Vagina (tissue), 2 donors: ENCODE data around the gene P2RY12. TPM values are rescaled to one million over a fixed set of nuclear protein-coding genes. Genes with fewer than 3 reads are reported as not detected.

Experiments used
- DNase-seq, 2 donors: peaks; one replicate each; pipeline ENCODE4 v3.0.0-alpha.2; 2017; ENCODE audit errors: extremely low spot score in 2 of 2
- H3K27ac ChIP-seq: fragments of 200-600 bp; sonication (generic); one replicate; pipeline ENCODE4 v1.5.1; 2019
- H3K27me3 ChIP-seq: fragments of 200-600 bp; sonication (generic); one replicate; pipeline ENCODE4 v1.5.1; 2019
- H3K36me3 ChIP-seq, 2 donors: fragments of 200-600 bp; sonication (generic); one replicate each; pipeline ENCODE4 v1.5.1; 2017 to 2019
- H3K4me1 ChIP-seq: fragments of 200-600 bp; sonication (generic); one replicate; pipeline ENCODE4 v1.5.1; 2019
- H3K4me3 ChIP-seq, 2 donors: fragments of 200-600 bp; sonication (generic); 1 replicate in 1 of 2; 2 replicates in 1 of 2; pipeline ENCODE4 v1.5.1; 2016 to 2019
- H3K9me3 ChIP-seq: fragments of 200-600 bp; sonication (generic); one replicate; pipeline ENCODE4 v1.5.1; 2019
- CTCF ChIP-seq, 3 experiments: fragments of 450-650 bp in 2 of 3; fragments of 200-600 bp in 1 of 3; sonication (generic) in 1 of 3; IDR thresholded peaks; one replicate each; pipeline ENCODE4 v1.5.1; 2017 to 2019; ENCODE audit warnings: antibody characterized with exemption in 3 of 3, mild to moderate bottlenecking in 2 of 3, moderate library complexity in 2 of 3
- POLR2A ChIP-seq, 2 donors: fragments of 450-650 bp; IDR thresholded peaks; one replicate each; pipeline ENCODE4 v1.6.1; 2017; ENCODE audit warnings: antibody characterized with exemption in 2 of 2, mild to moderate bottlenecking in 2 of 2, moderate library complexity in 2 of 2
- POLR2AphosphoS5 ChIP-seq, 2 donors: sonication (generic); formaldehyde crosslinking; IDR thresholded peaks; one replicate each; pipeline ENCODE4 v1.9.0; 2017; ENCODE audit warnings: antibody characterized with exemption in 2 of 2, mild to moderate bottlenecking in 2 of 2, low read depth in 1 of 2; ENCODE audit not compliant: insufficient read depth in 1 of 2
- intact Hi-C: fragments of 100-400 bp; cut with DNase I; formaldehyde crosslinking; loops from one replicate; pipeline ENCODE4 v1.15.1; 2023
- total RNA-seq: library from RNA; depleted of rRNA; stranded (reverse); fragments of >200 nt; gene quantifications from one replicate; pipeline ENCODE4 v1.2.3, GENCODE V29; 2016

P2RY12 gene
- total RNA-seq, 1 donor from 2014 or later, result 1.2 TPM

DNA sequence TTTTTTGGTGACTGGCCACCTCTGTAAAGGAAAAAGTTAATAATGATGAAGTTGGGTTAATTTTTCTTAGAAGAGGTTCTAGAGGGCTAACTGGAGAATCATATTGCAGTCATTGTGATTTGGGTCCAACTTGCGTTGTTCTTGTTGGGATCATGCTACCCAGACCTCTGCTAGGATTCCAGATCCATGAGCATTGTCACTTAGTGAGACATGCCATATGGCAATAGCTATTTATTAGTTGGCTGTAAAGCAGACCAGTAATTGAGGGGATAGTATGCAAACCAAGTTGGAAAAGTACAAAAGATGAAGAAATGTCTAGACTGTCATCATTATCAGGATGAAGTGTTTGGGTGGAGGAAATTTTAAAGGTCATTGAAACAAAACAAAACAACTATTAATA lies 30.7 kb upstream of the P2RY12 start:
- H3K27me3 ChIP-seq, result no peaks in the 10 kb centered on the region
- H3K36me3 ChIP-seq, result no peaks in the 10 kb centered on the region
- no peaks in the 10 kb centered on the region for H3K4me1 ChIP-seq
- H3K9me3 ChIP-seq, result no peaks in the 10 kb centered on the region
- intact Hi-C loops, result no loop called here
- H3K4me3 ChIP-seq, result no peak overlapping the region
- TF ChIP-seq POLR2A (IDR thresholded peaks at IDR 0.05) (no peak), POLR2AphosphoS5 (IDR thresholded peaks at IDR 0.05; ENCODE audit: insufficient read depth in 1 of 2, low read depth in 1 of 2) (no peak), CTCF (IDR thresholded peaks at IDR 0.05) (no peak)
- H3K27ac ChIP-seq, result no peak overlapping the region
- no peak for DNase-seq

DNA sequence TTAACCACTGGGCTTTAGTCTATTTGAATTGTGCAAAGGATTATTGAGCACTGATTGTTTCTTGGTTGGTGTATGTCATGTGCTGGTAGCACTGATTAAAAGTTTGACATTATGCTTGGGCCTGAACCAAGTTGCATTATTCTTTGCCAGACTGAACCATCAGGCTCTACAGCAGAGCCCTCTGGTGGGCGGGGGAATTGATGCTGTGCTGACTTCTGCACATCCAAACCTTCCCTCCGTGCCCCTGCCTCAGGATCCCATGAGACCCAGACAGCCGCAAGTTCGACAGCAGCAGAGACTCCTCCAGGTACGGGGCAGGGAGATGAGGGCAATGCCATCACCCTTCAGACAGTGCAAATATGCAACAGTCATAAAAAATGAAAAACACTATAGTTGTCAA lies 28.4 kb upstream of the P2RY12 start:
- no peak for TF ChIP-seq POLR2AphosphoS5 (IDR thresholded peaks at IDR 0.05; ENCODE audit: insufficient read depth in 1 of 2, low read depth in 1 of 2)
- TF ChIP-seq CTCF (IDR thresholded peaks at IDR 0.05), result no peak
- no peak for TF ChIP-seq POLR2A (IDR thresholded peaks at IDR 0.05)
- Histone ChIP-seq H3K27me3 (no peaks in the 10 kb centered on the region), H3K4me1 (no peaks in the 10 kb centered on the region), H3K36me3 (no peaks in the 10 kb centered on the region), H3K27ac (no peak overlapping the region), H3K4me3 (no peak overlapping the region), H3K9me3 (no peaks in the 10 kb centered on the region)
- intact Hi-C loops, result no loop called here
- no peak for DNase-seq

- H3K36me3 ChIP-seq, result no peaks in the 10 kb centered on the region
- no peak overlapping the region for H3K4me3 ChIP-seq
- H3K27me3 ChIP-seq, result no peaks in the 10 kb centered on the region
- H3K27ac ChIP-seq, result no peak overlapping the region
- intact Hi-C loops, result no loop called here
- no peaks in the 10 kb centered on the region for H3K9me3 ChIP-seq
- no peak for DNase-seq
- no peak for TF ChIP-seq CTCF (IDR thresholded peaks at IDR 0.05)
- TF ChIP-seq POLR2A (IDR thresholded peaks at IDR 0.05), result no peak
- TF ChIP-seq POLR2AphosphoS5 (IDR thresholded peaks at IDR 0.05; ENCODE audit: insufficient read depth in 1 of 2, low read depth in 1 of 2), result no peak
- no peaks in the 10 kb centered on the region for H3K4me1 ChIP-seq
Measured at GRCh38 chr3:151410891-151411559, 26.5 kb upstream of the P2RY12 start.

DNA sequence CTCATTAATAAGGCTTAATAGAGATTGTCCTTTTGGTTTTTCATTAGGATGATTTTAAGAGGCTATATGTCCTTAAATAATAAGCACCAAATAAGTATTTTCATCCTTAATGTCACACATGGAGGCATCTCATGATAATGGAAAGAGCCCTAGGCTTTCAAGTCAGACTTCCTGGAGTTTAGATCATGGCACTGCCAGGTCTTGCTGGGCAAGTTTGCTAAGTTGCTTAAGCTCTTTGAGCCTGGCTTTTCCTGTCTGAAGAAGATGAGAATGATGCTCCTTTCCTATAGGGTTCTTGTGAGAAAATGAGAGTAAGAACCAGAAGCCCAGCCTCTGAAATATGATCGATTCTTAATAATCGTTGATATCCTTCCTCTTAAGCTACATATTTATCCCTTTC lies 23.4 kb upstream of the P2RY12 start:
- Histone ChIP-seq H3K4me3 (no peak overlapping the region), H3K9me3 (no peaks in the 10 kb centered on the region), H3K27me3 (no peaks in the 10 kb centered on the region), H3K27ac (no peak overlapping the region), H3K4me1 (no peaks in the 10 kb centered on the region), H3K36me3 (no peaks in the 10 kb centered on the region)
- intact Hi-C loops, result no loop called here
- DNase-seq, result no peak
- TF ChIP-seq POLR2A (IDR thresholded peaks at IDR 0.05) (no peak), POLR2AphosphoS5 (IDR thresholded peaks at IDR 0.05; ENCODE audit: insufficient read depth in 1 of 2, low read depth in 1 of 2) (no peak)

DNA sequence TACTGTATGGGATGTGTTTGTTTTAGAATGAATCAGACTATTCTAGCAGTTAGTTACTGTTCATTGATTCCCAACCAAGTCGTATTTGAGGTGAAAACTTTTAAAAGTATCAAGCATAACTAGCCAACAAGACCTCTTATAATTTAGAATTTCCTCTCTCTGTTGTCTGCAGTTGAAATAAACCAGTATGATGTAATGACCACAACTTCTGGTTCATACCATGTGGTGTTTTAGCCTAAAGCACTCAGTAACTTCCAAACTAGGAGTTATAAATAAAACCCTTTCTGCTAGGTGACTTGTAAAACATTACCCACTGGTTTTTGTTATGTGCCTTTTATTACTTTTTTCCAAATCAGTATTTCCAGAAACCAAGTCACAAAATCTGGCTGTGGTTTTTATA lies 19.8 kb upstream of the P2RY12 start:
- no peaks in the 10 kb centered on the region for H3K9me3 ChIP-seq
- no peak for DNase-seq
- no peaks in the 10 kb centered on the region for H3K27me3 ChIP-seq
- TF ChIP-seq POLR2AphosphoS5 (IDR thresholded peaks at IDR 0.05; ENCODE audit: insufficient read depth in 1 of 2, low read depth in 1 of 2) (no peak), POLR2A (IDR thresholded peaks at IDR 0.05) (no peak), CTCF (IDR thresholded peaks at IDR 0.05) (no peak)
- H3K27ac ChIP-seq, result no peak overlapping the region
- H3K4me3 ChIP-seq, result no peak overlapping the region
- no peaks in the 10 kb centered on the region for H3K36me3 ChIP-seq
- intact Hi-C loops, result no loop called here
- no peaks in the 10 kb centered on the region for H3K4me1 ChIP-seq
